Stimulated activated CD4-positive, alpha-beta T cell treated with anti-CD3 and anti-CD28 coated beads, Interleukin-1b, Interleukin-23, amount 100 ng/mL, for 1 hour (primary cell): ENCODE measurements around the gene UST.

Experiments used
- DNase-seq, 2 donors: peaks; one replicate each; pipeline ENCODE4 v3.0.0-alpha.2; 2020; ENCODE audit warnings: low read depth in 2 of 2

Gene UST, protein sequence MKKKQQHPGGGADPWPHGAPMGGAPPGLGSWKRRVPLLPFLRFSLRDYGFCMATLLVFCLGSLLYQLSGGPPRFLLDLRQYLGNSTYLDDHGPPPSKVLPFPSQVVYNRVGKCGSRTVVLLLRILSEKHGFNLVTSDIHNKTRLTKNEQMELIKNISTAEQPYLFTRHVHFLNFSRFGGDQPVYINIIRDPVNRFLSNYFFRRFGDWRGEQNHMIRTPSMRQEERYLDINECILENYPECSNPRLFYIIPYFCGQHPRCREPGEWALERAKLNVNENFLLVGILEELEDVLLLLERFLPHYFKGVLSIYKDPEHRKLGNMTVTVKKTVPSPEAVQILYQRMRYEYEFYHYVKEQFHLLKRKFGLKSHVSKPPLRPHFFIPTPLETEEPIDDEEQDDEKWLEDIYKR

DNA sequence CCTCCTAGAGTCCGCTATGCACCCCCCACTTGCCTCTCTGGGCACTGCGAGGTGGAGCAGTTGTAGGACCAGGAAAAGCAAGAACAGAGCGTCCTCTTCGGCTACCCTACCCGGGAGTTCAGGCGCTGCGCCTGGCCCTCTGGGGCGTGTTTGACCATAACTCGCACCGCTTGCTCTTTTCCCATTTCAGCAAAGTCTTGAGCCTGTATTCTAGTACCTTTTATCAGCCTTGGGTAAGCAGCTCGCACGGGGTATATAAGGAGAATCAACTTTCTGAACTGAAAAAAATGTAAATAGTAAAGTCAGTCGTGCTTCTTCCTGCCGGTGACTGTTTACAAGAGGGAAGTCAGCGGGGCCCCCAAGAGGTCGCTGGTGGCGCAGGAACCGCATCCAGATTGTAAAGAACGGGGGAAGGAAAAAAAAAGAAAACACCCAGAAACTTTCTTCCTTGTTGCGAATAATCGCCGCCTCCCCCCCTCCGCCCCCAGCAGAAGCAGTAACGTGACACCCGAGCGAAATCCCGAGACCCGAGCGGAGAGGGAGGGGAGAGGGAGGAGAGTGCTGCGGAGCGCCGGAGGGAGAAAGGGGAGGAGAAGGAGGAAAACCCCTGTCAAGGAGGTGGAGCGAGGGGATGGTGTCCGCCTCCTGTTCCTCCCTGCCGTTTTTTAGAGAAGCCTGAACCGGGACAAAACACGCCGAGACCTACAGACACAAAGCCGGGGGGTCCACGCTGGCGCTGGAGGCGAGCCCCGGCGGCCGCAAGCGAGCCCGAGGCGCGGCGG, at the start of gene UST:
Gene UST (plus strand): TSS at position 668 of the 782 bp plus-strand sequence. CDS start 401 bp downstream, outside the sequence.
- no peak for DNase-seq

DNA sequence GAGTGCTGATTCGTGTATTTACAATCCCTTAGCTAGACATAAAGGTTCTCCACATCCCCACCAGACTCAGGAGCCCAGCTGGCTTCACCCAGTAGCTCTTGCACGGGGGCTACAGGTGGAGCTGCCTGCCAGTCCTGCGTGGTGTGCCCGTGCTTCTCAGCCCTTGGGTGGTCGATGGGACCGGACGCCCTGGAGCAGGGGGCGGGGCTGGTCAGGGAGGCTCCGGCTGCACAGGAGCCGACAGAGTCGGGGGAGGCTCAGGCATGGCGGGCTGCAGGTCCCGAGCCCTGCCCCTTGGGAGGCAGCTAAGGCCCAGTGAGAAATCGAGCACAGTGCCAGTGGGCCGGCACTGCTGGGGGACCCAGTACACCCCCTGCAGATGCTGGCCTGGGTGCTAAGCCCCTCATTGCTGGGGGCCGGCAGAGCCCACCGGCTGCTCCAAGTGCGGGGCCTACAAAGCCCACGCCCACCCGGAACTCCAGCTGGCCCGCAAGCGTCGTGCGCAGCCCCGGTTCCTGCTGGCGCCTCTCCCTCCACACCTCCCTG, 48.9 kb upstream of the UST start:
- DNase-seq, result no peak

DNA sequence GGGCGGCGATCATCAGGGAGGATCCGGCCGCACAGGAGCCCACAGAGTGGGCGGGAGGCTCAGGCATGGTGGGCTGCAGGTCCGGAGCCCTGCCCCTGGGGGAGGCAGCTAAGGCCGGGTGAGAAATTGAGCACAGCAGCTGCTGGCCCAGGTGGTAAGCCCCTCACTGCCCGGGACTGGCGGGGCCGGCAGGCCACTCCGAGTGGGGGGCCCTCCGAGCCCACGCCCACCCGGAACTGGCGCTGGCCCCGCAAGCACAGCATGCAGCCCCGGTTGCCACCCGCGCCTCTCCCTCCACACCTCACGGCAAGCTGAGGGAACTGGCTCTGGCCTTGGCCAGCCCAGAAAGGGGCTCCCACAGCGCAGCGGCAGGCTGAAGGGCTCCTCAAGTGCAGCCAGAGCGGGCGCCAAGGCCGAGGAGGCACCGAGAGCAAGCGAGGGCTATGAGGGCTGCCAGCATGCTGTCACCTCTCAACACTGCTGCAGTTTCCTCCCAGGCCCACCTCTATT, 48.1 kb upstream of the UST start:
- no peak for DNase-seq

DNA sequence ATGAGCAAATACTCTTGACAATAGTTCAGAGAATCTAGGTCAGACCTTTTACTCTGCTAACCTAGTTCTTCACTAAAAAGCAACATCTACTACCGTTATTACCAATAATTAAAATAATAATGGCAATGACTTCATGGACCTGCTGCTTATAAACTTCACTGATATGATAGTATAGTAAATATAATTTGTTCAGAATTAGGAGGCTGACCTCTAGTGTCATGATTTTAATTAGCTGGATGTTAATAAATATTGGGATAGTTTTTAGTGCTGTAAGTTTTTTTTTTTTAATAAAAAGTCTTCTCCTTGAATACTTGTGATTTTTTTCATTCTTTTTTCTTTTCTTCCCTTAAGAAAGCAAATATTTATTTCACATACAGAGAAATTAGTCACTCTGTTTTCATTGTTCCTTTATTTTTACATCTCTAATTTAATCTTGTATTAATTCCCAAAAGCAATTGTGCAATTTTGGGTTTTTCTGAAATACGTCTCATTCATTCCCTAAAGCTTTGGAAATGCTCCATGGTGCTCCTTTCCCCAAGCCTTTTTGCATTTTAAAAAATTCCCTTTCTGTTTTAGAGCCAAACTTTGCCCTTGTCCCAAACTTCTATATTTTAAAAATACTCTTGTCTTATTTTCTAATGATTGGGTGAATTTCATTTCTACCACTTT, 46.6 kb upstream of the UST start:
- no peak for DNase-seq

DNA sequence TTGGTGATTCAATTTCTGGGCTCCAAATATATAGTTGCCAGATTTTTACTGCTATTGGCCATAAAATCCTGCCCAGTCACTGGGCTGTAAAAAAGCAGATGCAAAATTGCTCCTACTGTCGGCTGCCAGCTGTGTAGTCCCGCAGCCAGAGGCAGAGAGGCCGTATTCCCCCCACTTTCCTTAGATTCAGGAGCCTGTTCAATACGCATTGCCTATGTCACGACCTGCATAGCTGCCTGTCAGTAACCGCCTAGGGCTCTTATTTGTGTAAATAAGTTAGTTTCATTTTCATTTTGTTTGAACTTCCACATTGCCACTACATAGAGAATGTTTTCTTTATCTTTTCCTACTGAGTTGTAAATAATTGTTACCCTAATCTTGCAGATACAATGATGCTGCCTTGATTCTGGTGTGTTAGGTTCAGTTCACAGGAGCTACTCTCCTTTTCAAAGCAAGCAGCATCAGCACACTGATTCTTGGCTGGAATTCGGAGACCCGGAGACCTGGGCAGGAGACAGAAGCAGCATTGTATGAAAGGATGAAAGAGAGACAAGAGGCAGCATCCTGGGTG, 46.0 kb upstream of the UST start:
- DNase-seq, result no peak

DNA sequence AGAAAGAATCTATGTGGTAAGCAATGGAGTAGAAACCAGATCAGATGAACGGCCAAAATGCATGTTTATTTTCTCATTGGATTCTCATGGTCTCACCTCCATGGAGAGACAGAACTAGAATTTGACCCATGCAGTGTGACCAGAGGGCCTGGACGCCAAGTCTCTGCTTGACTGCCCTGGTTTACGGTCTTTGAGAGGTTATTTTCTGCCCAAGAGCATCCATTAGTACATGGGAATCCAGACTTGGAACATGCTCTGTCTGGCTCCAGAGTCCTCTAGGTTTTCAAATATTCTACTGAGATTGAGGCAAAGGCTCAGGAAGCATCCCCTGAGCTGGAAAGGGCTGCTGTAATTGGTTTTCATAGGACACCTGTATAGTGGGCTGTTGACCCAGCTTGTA, 45.5 kb upstream of the UST start:
- DNase-seq, result no peak

DNA sequence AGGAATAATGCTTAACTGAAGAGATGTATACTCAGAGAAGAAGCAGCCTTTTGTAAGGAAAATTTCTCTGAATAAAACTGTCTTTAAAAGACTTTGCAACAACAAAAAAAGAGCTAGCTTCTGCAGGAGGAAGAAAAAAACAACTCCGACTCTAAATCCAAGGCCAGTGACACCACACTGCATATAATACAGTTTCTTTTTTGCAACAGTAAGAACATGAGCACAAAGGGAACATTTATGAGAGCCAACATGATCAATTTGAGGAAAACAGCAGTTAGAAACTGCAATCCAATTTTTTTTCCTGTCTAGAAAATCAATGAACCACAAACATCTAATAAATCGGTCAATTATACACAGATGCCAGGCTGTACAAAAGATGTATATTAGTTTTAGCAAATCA, 42.9 kb upstream of the UST start:
- DNase-seq, result no peak

DNA sequence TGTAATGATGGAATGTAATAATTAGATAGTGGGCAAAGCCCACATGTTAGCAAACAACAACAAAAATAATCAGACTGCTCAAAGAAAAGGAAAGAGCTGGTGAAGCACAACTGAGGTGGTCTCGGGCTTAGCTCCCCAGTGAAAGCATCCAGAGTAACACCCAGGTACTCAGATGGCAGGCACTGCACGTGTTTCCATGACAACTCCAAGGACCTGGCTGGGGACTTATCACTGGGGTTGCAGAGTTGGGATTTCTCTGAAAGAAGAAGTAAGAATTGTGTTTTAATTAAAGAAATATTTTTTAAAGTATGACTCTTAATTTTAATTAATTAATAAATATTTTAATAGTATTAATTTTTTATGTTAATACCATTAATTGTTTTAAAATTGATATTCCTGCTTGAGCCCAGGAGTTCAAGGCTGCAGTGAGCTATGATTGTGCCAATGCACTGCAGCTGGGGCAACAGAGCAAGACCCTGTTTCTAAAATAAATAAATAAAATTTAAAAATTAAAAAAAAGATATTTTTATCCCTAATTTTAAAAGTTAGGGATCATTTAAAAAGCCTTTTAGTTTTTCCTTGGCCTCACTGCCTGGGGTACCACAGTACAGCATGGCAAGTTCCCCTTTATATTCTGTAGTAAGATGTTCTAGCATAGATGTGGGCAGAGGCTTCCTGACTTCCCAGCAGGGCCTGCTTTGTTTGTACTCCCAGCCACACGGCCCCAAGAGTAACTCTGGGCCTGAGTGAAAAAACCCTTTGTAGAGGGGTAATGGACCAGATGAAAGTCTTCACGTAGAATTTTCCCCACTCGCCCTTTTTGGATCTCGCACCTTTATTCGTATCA, 42.2 kb upstream of the UST start:
- DNase-seq, result no peak

DNA sequence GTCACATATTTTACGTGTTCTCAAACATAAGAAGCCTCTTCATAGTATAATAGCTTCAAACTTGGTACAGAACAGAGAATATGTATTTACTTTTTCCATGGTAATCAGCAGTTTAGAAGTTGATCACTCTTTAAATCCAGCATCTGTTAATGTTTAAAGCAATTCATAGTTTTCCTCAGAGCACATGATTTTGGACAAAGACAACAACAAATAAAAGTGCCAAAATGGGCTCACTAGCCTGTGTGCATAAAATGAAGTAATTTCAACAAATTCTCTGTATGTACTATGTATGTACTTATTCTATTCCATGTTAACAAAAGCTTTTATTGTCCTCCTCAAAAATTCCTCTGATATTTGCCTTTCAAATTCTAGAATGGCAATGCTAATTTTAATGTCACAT, 38.1 kb upstream of the UST start:
- no peak for DNase-seq

DNA sequence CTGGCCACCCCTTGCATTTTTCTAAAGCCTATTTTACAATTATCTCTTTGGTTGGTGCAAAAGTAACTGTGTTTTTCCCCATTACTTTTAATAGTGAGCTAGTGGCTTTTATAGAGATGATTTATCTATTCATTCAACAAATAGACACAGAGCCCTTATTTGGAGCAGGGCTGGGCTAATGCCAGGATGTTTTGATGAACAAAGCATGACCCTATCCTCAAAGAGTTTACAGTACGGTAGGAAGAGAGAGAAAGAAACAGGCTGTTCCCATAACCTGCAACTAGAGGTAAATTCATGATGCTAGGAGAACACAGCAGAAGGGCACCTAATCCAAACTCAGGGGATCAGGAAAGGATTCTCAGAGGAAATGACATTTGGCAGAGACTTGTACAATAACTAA, 37.3 kb upstream of the UST start:
- DNase-seq, result no peak

DNA sequence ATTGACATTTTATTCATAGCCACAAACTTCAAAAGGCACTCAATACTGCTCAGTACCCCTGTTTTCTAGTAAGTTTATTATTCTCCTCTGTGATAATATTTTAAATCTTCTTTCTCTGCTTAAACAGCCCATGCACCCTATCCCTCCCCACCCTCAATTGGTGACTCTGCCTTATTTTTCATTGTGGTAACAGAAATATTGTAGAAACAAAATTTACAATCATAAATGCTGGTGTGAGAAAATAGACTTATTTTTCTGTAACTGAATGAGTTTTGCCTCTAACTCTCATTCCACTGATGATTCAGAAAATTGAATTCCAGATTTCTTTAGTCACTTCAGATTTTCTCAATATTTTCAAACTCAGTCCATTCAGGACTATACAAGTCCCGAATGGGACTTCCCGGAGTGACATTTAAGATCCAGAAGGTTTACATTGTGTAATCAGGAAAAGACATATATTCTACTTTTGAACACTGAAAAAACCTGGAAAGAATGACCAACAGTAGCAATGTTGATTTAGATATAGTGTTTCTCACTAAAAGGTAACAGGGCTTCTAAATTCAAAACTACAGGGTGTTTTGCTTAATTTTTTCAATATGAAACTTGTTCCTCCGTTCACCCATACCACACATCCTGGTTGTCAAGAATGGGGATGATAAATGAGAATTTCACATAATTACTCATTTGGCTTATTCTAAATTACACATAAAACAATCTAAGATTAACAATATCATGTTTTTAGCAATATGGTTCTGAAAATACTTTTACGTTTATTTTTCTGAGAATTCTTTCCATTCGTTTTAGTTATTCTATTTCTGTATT, 34.8 kb upstream of the UST start:
- DNase-seq, result no peak

DNA sequence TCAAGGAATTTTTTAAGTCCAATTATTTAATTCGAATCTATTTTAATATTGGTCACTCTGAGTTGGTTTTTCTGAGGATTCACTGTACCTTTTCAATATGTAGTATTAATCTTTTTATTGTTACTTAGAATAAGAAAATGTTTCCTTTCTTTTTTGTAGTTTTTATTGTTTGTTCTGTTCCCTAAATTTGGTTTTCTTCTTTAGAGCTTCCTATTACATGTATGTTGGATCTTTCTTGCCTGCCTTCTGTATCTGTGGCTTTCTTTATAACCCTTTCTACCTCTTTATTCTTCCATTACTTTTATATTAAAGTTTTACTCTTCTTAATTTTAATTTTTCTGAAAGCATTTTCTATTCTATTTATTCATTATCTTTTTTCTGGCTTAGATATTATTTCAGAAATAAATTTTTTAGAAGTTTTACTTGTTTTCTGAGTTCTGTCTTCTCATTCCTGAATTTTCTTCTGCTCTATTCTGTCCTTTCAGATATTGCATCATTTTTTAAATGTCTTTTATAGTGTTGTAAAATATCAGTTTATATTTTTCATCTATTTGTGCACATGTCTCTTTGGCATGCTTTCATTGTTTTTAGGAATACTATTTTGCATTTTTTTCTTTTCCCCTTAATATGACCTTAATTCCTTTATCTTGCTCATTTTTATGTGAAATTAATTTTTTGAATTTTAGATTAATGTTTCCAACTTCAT, 33.6 kb upstream of the UST start:
- DNase-seq, result no peak

DNA sequence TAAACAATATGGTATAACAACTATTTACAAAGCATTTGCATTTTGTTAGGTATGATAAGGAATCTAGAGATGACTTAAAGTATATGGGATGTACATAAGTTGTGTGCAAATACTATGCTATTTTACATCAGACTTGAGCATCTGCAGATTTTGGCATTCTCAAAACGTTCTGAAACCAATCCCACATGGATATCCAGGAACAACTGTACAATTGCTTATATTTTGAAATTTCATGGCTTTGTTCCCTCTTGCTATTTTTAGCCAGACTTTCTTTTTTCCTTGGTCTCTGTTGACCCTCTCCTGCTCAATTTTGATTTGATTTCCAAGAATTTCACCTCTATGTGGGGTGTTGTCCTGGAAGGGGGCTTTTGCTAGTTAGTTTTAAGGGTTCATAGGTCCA, 32.9 kb upstream of the UST start:
- no peak for DNase-seq

DNA sequence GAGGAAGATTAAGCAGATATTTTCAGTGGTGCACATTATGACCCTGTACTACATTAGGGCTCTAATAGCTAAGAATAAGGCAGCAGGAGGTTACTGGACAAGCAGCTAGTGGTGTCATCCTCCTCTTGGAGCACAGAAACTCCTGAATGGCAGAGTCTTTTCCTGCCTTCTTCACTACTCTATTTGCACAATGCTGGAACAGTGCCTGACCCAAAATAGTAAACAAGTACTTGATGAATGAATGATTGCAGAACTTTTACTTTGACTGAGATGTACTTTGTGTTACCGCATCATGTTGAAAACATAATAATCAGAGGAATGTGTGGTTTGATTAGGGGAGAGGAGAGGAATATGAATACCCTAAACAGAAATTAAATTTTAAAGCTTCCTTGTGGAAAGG, 30.0 kb upstream of the UST start:
- no peak for DNase-seq

DNA sequence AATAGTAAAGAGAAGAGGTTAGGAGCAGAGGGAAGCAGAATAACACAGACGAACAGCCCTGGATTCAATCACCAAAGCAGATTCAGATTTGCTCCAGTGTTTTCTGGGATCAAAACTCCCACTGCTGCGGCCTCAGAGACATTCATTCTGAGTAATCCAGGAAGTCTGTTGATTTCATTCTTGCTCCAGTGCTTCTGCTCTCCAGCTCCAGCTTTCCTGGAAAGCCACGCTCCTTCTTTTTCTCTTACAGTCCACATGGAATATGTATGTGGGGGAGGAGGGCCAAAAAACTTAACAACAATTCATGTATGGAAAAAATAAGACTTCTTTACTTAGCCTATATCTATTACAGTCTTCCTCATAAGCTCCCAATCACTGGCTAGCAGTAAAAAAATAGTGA, 26.4 kb upstream of the UST start:
- no peak for DNase-seq

DNA sequence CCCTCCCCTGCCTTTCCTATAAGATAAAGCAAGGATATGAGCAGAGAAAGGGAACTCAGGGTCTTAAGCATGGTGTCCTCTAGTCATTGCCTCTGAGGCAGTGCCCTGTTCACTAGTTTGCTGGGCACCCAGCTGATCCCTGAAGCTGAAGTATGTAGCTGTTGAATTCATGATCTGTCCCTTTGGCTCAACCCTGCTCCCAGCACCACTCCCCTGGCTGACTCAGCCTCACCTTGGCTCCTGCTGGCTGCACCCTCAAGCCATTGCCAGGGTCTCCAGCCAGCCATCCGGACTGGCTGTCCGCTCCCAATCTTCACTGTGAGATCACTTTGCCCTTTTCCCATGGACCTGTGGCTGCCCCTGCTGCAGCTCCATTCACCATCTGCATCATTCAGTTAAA, 25.9 kb upstream of the UST start:
- DNase-seq, result no peak

DNA sequence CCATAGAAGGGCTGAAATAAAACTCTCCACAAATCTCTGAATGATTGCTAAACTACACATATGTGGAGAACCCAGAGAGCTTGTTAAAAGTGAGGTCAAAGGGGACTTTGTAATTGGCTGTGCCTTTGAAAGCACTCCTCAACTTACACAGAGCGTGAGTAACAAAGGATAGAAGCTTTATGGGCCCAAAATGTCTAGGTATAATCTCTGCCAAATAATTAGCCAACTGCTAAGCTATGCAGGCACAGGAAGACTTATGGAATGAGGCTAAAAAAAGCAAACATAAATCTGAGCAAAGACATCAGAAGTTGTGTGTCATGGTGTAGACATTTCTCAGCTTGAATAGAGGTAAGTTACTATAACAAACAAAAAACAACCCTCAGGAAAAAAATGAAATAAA, 23.3 kb upstream of the UST start:
- DNase-seq, result no peak

DNA sequence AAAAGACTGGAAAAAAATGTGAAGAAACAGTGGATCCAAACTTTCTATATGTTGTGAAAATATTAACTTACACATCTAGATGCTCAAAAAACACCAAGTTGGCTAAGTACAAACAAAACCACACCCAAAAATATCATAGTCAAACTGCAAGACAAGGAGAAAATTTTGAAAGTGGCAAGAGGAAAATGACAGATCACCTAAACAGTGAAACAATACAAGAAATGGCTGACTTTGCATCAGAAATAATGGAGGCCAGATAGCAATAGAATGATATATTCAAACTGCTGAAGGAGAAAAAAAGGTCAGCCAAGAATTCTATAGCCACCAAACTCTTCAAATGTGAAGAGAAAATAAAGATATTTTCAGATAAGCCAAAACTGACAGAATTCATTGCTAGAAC, 22.4 kb upstream of the UST start:
- no peak for DNase-seq

DNA sequence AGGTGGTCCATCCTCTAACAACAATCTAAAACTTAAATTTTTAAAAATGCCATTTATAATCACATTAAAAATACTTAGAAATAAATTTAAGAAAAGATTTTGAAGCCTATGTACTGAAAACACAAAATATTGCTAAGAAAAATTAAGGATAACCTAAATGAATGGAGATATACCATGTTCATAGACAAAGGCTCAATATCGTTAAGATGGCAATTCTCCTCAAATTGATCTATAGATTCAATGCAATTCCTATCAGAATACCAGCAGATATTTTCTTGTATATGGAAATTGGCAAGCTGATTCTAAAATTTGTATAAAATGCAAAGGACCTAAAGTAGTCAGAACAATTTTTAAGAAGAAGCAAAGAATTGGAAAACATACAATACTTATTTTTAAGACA, 19.7 kb upstream of the UST start:
- DNase-seq, result no peak
